NCI-H460 (cell line): ENCODE data around the gene GSC2. TPM values are rescaled to one million over a fixed set of nuclear protein-coding genes. Genes with fewer than 3 reads are reported as not detected.

Experiments
- DNase-seq: peaks from one replicate; pipeline ENCODE4 v3.0.0-alpha.2; 2016; ENCODE audit warnings: low read depth; ENCODE audit errors: extremely low read depth
- polyA plus RNA-seq: library from polyadenylated mRNA; depleted of rRNA; stranded (reverse); fragments of >200 nt; gene quantifications from 2 replicates; pipeline ENCODE4 v1.2.3, GENCODE V29; 2014; cell fraction: nucleus; rRNA removed
- total RNA-seq: library from RNA; depleted of rRNA; stranded (reverse); fragments of >200 nt; shearing (Covaris generic); gene quantifications from 2 replicates; pipeline ENCODE4 v1.2.3, GENCODE V29; 2014; rRNA removed

Gene GSC2, protein sequence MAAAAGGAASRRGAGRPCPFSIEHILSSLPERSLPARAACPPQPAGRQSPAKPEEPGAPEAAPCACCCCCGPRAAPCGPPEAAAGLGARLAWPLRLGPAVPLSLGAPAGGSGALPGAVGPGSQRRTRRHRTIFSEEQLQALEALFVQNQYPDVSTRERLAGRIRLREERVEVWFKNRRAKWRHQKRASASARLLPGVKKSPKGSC
- not detected in 2 replicates for total RNA-seq
- polyA plus RNA-seq, result not detected in 2 replicates

DNA sequence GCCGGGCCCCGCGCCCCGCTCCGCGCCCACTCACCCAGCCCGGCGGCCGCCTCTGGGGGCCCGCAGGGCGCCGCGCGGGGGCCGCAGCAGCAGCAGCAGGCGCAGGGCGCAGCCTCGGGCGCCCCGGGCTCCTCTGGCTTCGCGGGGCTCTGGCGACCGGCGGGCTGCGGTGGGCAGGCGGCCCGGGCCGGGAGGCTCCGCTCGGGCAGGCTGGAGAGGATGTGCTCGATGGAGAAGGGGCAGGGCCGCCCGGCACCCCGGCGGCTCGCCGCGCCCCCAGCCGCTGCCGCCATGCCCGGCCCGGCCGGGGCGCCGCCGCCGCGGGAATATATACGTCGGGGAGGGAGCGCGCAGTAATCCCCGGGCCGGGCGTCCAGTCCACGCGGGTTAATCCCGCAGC, at the start of gene GSC2:
Gene GSC2 (minus strand): TSS at position 302 of the 400 bp plus-strand sequence. CDS start 9 bp downstream, at position 293.
- no peak for DNase-seq

GRCh38 chr22:19199479-19199878, 49.4 kb upstream of the GSC2 start:
- no peak for DNase-seq

GRCh38 chr22:19197997-19198865, 48.1 kb upstream of the GSC2 start:
- DNase-seq, result no peak

DNA sequence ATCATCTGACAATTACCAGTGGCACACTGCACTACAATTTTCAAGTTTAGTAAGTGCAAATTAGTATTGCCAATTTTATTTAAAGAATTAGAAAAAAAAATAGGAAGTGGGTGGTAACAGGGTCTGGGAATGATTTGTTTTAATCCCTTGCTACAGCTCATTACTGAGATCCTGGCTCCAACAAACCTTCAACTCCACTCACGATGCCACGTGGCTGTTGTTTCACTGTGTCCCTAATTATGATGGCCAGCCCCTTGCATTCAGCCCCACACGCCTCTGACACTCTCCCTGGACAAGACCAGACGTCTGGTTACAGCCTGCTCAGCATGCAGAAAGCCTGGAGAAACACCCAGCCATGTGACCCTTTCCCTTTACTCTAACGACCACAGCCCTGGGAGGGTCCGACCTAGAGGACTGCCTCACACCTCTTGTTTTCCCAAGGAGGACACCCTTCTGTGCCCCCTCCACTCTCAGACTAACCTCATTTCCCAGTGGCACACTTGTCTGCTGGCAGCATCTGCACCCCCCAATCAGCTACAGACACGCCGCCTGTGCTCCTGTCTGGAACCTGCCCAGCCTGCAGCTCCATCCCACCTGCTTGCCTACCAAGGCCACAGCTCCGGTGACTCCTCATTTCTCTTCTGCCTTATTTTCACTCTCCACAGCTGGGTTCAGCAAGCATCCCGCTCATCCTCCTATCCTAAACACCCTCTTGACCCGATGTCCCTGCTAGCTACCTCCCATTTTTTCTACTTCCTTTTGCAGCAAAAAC, 46.9 kb upstream of the GSC2 start:
- no peak for DNase-seq

DNA sequence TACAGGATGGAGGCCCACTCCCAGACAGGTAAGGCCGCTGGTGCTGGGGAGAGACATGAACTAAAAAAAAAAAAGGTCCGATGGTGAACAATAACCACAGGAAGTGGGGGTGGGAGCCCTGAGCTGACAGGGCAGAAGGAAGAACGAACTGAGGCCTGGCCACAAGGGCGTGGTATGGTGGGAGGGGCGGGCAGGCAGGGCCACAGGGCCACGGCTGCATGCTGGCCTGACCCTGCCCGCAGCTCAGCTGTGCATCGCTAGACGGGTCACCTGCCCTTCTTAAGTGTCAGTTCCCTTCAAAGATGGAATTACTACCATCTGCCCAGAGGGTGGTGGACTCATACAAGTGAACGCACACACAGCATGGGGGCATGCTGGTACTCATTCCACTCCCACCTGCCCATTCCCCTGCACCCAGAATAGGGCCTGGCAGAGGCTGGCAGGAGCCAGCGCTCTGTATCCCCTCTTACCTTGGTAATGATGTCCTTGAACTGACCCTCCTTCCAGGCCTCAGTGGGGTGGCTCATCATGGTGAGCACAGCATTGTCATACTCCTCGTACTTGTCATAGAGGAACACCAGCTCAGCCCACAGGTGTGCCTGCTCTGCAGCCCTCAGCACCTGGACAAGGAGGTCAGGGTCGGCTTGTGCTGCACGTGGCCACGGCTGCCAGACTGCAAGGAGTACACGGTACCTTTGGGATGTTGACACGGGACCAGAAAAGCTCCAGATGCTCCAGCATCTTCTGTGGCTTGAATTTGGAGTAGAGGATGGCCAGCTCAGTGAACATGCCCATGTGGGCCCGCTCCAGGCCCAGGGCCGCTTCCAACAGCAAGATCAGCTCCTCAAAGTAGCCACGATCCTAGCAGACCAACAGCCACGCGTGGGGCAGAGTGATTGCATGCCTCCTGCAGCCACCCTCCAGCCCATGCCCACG, 46.0 kb upstream of the GSC2 start:
- DNase-seq, result no peak

DNA sequence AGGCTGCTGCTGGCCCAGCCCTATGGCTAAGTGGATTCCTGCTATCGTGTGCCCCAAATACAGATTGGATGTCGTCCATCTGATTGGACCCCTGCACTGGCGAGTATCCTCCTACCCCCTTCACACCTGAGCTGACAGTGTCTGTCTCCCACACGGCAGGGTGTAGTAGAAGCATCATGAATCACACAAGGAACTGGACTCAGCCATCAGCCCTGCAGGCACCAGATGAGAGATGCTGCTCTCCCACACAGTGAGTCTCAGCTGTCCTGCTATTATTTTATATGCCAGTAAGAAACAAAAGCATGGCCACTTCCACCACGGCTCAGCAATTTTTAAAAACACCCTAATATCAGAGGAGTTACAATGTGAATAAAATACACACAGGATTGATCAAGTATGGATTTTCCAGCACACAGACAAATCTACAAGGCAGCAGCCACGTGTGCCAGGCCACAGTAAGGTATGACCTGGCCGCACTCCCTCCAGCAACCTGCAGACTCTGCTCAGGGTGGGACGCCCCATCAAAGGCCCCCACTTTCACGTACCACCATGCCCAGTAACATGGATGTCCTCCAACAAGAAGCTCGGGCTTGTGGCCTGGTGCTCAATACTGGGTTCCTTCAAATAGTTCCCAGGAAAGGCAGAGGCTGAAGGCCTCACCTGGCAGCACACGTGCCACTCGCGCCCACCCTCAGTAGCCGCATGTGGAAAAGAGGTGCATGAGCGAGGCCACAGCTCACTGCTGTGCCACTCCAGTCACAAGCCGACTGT, 44.9 kb upstream of the GSC2 start:
- no peak for DNase-seq

DNA sequence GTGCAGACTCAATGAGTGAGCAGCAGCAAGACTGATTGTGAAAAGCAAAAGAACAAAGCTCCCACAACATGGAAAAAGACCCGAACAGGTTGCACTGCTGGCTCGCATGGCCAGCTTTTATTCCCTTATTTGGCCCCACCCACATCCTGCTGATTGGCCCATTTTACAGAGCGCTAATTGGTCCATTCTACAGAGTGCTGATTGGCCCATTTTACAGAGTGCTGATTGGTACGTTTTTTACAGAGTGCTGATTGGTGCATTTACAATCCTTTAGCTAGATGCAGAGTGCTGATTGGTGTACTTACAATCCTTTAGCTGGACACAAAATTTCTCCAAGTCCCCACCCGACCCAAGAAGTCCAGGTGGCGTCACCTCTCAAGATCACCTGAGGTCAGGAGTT, 43.8 kb upstream of the GSC2 start:
- no peak for DNase-seq

- no peak for DNase-seq
Measured at GRCh38 chr22:19187716-19188563, 37.8 kb upstream of the GSC2 start.

- DNase-seq, result no peak
Measured at GRCh38 chr22:19184276-19184997, 34.3 kb upstream of the GSC2 start.

- no peak for DNase-seq
Measured at GRCh38 chr22:19183216-19183615, 33.1 kb upstream of the GSC2 start.

DNA sequence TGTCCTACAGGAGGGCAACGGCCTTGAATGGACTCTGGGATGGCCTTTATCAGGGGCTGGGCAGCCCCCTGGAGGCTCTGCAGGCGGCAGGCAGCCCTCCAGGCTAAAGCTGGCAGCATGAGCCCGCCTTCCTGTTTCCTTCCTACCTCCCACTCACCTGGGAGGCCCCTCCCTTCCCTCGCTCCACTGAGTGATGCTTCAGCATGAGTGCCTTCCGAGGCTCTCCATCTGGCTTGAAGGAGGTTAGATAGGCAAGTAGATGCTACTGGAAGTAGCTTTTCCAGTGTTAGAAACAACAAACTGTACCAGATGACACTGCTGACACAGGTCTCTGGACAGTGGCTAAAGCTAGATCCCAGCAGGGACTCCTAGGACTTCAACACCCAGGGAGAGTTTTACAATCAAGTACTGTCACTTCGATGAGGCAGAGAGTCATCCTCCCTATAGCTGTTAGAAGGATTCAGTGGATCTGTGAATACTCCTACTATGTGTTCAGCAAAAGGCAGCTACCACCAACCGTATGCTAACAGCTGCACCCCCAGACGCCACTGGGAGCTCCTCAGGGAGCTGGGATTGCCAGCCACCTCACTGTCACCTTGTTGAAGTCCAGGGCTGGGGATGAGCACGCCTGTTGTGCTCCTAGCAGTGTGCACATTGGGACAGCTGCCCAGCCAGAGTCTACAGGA, 32.5 kb upstream of the GSC2 start:
- DNase-seq, result no peak

DNA sequence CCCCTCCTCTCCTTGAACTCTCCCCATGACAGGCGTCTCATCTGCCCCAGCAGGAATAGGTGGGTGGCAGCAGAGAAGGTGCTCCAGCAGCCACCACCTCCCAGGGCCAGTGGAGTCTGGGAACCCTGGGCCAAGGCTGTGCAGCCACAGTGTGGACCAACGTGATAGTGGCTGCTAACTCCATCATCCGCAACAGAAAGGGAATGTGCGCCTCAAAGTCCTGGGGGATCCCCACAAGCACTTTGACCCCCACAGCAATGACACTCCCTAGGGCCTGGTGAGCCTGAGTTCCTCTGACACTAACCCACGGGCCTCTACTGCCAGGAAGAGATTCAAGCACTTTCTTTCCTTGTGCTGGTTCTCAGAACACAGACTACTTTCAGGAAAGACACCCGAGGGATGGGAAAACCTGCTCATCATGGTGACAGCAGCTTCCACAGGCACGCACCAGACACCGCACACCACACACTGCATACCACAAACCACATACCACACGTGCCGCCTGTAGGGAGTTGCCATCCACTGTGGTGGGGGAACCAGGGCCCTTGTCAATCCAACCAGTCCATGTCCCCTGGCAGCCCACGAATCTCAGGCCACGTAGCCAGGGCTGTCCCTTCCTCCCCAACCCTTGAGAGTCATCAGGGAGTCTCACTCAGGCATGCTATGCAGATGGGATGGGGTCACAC, 31.8 kb upstream of the GSC2 start:
- DNase-seq, result no peak

GRCh38 chr22:19180740-19181410, 30.8 kb upstream of the GSC2 start:
- no peak for DNase-seq

DNA sequence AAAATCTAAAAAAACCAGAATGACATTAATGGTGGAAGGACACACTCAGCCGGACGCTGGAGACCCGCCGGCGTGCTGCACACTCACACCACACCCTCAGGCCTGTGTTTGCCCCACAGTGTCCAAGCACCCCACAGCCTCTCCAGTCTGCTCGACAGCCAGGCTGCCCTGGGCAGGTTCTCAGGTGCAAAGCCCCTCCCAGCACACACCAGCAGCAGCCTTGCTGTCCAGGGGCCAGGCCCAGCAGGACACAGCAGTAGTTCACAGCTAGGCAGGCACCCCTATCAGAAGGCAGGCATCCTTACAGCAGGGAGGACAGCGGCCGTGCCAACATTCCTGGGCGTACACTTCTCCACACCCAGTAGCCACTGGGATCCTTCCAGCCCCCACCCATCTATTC, 30.1 kb upstream of the GSC2 start:
- DNase-seq, result no peak

DNA sequence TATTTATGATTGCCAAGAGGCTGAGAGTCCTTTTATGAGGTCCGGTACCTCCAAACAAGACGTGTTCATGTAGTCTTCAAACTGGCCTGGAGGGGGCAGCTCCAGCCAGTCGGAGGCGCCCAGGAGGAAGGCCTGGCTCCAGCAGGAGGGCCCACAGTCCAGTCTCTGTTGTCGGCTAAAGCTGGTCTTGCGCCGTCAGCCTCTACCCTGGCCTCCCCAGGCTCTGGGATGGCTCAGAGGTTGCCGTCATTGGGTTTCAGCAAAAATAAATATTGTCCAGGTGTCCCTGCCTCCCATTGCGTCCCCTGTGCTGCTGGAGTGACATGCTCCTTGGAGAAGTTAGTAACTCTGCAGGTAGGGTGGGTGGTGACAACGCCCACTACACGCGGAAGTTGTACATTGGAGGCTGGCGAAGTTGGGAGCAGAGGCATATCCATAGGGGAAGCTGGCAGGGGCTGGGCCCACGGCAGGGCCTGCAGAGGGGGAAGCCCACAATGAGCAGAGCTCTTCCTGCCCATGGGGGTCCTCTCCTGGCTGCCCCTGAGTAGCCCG, 29.5 kb upstream of the GSC2 start:
- DNase-seq, result peak; percentile 58
